Neural cell (in vitro differentiated cells): Measurements from ENCODE around the gene BICD1.

ENCODE experiments used
- CTCF ChIP-seq: fragments of 450-650 bp; IDR thresholded peaks from 2 replicates; pipeline ENCODE4 v1.5.1; 2014; ENCODE audit warnings: antibody characterized with exemption, mild to moderate bottlenecking, moderate library complexity; ENCODE audit not compliant: poor library complexity, severe bottlenecking
- EP300 ChIP-seq: fragments of 450-650 bp; conservative IDR thresholded peaks from 2 replicates; pipeline ENCODE4 v1.6.1; 2014; ENCODE audit warnings: antibody characterized with exemption, mild to moderate bottlenecking, moderate library complexity; ENCODE audit not compliant: poor library complexity, severe bottlenecking
- EZH2 ChIP-seq: fragments of 200-600, 300-800 bp; shearing (Covaris generic), sonication (generic); IDR thresholded peaks from 2 replicates; pipeline ENCODE4 v1.6.1; 2014; ENCODE audit warnings: antibody characterized with exemption, low read length, borderline replicate concordance, mild to moderate bottlenecking; ENCODE audit not compliant: insufficient read depth, poor library complexity, severe bottlenecking
- POLR2AphosphoS5 ChIP-seq: IDR thresholded peaks from 2 replicates; pipeline ENCODE4 v1.6.1; 2012
- REST ChIP-seq: IDR thresholded peaks from 2 replicates; pipeline ENCODE4 v1.6.1; 2012; ENCODE audit warnings: borderline replicate concordance
- TAF1 ChIP-seq: IDR thresholded peaks from 2 replicates; pipeline ENCODE4 v1.6.1; 2012; ENCODE audit warnings: low read depth

- TF ChIP-seq CTCF = no peak
- TF ChIP-seq EP300 = no peak
- TF ChIP-seq TAF1 = no peak
- TF ChIP-seq EZH2 = no peak
- TF ChIP-seq REST = no peak
- TF ChIP-seq POLR2AphosphoS5 = no peak
Measured at GRCh38 chr12:32367381-32367780, 260.7 kb downstream of the BICD1 start.
